GM12874 (cell line): ENCODE data around the gene RAPSN.

Experiments
- CTCF ChIP-seq: IDR thresholded peaks from 2 replicates; pipeline ENCODE4 v1.5.1; 2011; ENCODE audit warnings: low read depth, mild to moderate bottlenecking, control low read depth, low read length, moderate library complexity; ENCODE audit not compliant: insufficient read depth

RAPSN gene

GRCh38 chr11:47403135-47403534 is 45.8 kb downstream of the RAPSN start:
- no peak for TF ChIP-seq CTCF

- no peak for TF ChIP-seq CTCF
These were observed 48.1 kb downstream of the RAPSN start for GRCh38 chr11:47400768-47401279.

- TF ChIP-seq CTCF = no peak
These were observed 48.8 kb downstream of the RAPSN start for GRCh38 chr11:47399860-47400767.

- no peak for TF ChIP-seq CTCF
These were observed 50.4 kb downstream of the RAPSN start for GRCh38 chr11:47398551-47398950.

- no peak for TF ChIP-seq CTCF
These were observed 50.9 kb downstream of the RAPSN start for GRCh38 chr11:47398011-47398410.

- no peak for TF ChIP-seq CTCF
These were observed 53.0 kb downstream of the RAPSN start for GRCh38 chr11:47396049-47396320.

- TF ChIP-seq CTCF = no peak
These were observed 53.5 kb downstream of the RAPSN start for GRCh38 chr11:47395223-47396048.
